GM12873 (cell line): ENCODE results near the gene TTN.

Experiments
- TF ChIP-seq, protein P1 (sequence below): IDR thresholded peaks from 2 replicates; pipeline ENCODE4 v1.5.1; 2012; ENCODE audit warnings: low read depth, mild to moderate bottlenecking, moderate library complexity, low read length, control low read depth; ENCODE audit not compliant: insufficient read depth; ENCODE audit errors: missing control alignments

The TTN gene

DNA sequence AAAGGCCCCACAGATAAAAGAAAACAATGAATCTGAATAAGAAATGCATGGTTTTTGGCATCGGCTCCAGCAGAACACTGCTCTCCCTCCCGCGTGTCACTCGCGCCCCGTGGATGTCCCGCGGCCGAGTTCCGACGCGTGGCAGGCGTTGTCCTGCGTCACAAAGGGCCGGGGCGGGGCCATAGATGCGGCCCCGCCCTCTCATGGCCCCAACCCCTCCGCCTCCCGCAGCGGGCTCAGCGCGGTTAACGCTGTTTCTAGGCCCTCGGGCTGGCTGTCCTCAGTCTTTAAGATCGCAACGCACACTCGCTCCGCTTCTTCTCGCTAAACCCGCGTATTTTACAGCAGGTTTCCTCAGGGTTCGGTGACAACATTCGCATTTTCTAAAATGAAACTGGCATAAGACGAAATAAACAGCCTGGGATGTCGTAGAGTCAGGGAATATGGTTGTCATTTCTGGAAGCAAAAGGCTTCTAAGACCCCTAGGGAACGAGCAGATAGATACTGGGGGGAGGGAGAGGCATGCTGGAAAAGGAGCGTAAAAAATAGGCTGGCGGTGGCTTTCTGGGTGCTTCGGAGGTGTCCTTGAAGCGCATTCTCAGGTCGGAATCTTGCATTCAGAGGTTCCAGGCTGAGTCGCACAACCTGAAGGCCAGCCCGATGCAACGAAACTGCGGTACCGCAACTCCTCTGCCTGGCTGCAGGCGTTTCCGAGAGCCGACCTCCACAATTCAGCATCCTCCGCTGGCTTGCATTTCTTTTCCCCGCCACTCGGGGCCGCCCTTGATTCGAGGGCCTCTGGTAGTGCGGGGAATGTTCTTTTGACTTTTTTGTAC is 328.6 kb downstream of the TTN start, which contains the start of gene FKBP7:
Gene FKBP7 (minus strand): TSS at position 162 of the 836 bp plus-strand sequence. CDS start 101 bp downstream, at position 61.
- TF ChIP-seq, protein P1, sequence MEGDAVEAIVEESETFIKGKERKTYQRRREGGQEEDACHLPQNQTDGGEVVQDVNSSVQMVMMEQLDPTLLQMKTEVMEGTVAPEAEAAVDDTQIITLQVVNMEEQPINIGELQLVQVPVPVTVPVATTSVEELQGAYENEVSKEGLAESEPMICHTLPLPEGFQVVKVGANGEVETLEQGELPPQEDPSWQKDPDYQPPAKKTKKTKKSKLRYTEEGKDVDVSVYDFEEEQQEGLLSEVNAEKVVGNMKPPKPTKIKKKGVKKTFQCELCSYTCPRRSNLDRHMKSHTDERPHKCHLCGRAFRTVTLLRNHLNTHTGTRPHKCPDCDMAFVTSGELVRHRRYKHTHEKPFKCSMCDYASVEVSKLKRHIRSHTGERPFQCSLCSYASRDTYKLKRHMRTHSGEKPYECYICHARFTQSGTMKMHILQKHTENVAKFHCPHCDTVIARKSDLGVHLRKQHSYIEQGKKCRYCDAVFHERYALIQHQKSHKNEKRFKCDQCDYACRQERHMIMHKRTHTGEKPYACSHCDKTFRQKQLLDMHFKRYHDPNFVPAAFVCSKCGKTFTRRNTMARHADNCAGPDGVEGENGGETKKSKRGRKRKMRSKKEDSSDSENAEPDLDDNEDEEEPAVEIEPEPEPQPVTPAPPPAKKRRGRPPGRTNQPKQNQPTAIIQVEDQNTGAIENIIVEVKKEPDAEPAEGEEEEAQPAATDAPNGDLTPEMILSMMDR: peak; percentile 82

DNA sequence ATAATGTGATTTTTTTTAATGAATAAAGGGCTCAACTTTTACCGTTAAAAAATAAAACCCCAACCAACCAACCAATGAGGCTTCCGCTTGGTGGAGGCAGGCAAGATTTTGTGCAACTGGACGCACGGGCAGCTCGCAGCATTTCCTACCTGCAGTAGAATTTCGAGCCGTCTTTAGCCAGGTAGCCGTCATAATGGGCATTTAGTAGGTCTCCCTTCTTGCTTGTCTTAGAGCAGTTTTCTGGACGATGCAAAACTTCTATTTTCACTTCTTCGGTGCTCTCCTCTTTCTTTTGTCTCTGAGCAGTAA is 329.1 kb downstream of the TTN start:
- TF ChIP-seq, protein P1: no peak

DNA sequence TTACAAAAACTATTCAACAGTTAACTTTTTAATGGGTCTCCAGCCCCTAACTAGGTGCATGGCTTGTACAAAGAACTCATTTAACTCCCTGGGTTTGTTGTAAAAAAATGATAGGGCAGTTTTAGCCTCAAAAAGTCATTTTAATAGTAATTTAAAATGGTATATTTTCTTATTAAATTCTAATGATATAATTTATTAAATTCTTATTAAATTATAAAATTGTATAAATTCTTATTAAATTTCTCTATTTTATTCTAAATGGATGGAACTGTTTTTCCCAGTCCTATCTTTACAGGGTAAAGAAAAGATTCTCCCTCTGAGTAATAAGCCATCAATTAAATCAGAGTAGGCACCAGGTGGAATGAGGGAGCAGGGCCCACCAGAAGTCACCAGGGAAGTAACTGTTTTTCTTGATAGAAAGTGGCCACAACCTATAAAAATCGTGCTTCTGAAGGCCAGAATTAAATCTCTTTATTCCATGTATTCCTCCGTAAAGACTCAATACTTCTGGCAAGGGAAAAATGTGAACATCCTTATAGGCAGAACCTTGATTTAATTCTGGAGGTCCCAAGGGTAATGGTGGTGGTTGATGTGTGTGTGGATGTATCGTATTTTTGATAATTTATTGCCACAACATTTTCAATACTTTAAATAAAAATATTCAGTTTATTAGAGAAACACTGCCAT is 329.6 kb downstream of the TTN start:
- TF ChIP-seq, protein P1: no peak

DNA sequence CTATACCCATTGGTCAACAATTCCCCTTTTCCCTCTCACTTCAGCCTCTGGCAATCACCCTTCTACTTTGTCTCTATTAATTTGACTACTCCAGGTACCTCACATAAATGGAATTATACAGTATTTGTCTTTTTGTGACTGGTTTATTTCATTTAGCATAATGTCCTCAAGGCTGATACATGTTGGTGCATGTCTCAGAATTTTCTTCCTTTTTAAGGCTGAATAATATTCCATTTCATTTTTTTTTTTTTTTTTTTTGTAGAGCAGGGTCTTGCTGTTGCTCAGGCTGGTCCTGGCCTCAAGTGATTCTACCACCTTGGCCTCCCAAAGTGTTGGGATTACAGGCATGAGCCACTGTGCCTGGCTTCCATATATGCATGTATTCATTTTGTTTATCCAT is 330.7 kb downstream of the TTN start:
- TF ChIP-seq, protein P1: no peak
